Measurements from ENCODE around the gene ZDHHC1.

Gene ZDHHC1

DNA sequence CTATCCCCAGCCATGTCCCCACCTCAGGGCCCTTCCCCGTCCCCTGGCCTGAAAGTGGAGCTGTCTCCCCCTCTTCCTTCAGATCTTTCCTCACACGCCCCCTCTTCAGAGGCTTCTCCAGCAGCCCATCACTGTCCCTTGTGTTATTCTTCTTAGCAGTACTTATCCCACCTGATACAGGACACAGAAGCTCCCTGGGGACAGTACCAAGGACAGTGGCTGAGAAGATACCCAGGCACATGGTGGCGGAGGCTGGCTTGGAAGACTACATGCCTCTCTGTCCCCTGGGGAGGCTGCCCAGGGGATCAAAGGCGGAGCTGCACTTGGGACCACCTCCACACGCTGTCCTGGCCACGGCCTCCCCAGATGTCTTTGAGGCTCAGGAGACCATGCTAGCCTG lies 38.6 kb upstream of the ZDHHC1 start:
- no peak overlapping the region for H3K4me3 ChIP-seq (ENCODE audit: low read length)
- TF ChIP-seq, protein P1, sequence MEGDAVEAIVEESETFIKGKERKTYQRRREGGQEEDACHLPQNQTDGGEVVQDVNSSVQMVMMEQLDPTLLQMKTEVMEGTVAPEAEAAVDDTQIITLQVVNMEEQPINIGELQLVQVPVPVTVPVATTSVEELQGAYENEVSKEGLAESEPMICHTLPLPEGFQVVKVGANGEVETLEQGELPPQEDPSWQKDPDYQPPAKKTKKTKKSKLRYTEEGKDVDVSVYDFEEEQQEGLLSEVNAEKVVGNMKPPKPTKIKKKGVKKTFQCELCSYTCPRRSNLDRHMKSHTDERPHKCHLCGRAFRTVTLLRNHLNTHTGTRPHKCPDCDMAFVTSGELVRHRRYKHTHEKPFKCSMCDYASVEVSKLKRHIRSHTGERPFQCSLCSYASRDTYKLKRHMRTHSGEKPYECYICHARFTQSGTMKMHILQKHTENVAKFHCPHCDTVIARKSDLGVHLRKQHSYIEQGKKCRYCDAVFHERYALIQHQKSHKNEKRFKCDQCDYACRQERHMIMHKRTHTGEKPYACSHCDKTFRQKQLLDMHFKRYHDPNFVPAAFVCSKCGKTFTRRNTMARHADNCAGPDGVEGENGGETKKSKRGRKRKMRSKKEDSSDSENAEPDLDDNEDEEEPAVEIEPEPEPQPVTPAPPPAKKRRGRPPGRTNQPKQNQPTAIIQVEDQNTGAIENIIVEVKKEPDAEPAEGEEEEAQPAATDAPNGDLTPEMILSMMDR (conservative IDR thresholded peaks at IDR 0.05; ENCODE audit: low read length): no peak
- DNase-seq (ENCODE audit: low read depth): no peak

DNA sequence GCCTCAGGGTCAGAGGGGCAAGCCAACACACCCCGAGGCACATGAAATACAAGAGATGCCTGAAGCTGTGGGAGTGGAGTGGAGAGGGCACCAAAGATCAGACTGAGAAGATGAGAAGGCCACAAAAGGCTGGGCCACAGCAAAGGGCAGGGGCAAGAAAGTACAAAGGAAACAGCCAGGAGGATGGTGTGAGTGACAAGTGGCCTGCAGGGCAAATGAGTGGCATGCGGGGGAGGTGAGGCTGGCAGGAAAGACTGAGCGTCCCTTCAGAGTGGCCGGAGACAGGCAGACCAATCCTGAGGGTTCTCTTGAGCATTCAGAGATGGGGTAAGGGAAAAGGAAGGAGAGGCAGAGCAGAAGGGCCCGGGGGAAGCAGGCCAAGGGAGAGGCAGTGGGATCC lies 37.8 kb upstream of the ZDHHC1 start:
- TF ChIP-seq, protein P1 (conservative IDR thresholded peaks at IDR 0.05; ENCODE audit: low read length): no peak

DNA sequence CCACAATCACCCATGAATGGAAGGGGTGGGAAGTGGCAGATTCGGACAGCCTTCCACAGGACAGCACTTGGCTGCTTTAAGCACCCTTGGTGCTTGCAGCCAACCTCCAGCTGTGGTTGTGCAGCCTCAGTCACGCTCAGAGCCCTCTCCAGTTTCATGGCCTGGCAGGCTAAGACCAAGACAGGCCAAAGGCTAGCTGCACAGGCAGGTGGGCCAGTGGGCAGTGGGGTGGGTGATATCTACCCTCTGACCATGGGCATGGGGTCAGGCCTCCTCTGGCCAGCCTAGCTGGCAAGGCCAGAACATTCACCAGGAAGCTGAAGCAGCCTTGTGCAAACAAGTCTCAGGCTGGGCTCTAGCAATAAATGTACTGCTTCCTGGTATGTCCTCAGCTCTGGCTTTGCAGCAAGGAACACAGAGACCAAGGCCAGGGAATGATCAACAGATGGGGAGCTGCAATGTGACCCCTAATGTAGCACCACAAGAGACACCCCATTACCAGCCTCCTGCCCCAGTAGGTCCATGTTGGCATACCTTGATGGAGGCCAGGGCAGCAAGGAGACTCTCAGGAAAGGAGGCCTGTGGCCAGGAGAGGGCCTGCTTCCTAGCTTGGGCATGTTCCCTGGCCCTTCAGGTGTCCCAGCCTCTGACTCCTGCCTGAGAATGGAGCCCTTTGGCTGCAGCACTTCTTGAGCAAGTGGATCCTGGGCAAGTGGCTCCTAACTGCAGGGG lies 35.6 kb upstream of the ZDHHC1 start:
- DNase-seq (ENCODE audit: low read depth): no peak
- TF ChIP-seq, protein P1 (conservative IDR thresholded peaks at IDR 0.05; ENCODE audit: low read length): no peak

More for the DNA sequence above, 37.8 kb upstream of the ZDHHC1 start:
- no peak overlapping the region for H3K4me3 ChIP-seq (ENCODE audit: low read length)
- no peak for DNase-seq (ENCODE audit: low read depth)

DNA sequence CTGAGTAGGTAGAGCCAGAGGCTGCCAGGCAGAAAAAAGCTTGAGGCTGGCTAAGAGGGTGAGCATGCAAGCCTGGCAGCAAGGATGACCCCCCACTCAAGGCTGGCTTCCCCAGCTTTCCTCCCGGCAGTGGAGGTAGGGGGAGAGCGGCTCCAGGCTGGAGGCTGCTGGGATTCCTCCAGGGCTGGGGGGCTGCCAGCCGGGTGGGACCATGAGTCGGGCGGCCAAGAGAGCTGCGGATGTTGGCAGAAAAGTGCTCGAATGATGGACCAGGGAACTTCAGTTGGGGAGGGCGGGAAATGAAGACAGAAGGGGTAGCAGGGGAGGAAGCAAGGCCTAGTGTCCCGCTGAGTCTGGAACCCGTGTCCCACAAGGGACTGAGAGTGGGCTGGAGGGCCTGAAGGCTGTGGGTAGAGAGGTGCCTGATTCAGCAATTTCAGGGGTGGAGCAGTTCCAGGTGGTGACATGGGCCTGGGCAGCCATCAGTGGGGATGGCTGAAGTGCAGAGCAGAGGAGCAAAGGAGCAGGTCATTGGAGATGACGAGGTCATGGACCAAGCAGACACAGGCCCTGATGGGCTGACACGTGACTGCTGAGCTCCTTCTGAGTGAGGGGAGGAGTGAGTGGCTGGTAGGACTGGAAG lies 34.9 kb upstream of the ZDHHC1 start:
- no peak overlapping the region for H3K4me3 ChIP-seq (ENCODE audit: low read length)
- TF ChIP-seq, protein P1 (conservative IDR thresholded peaks at IDR 0.05; ENCODE audit: low read length): no peak
- no peak for DNase-seq (ENCODE audit: low read depth)

More for the DNA sequence above, 35.6 kb upstream of the ZDHHC1 start:
- no peak overlapping the region for H3K4me3 ChIP-seq (ENCODE audit: low read length)

DNA sequence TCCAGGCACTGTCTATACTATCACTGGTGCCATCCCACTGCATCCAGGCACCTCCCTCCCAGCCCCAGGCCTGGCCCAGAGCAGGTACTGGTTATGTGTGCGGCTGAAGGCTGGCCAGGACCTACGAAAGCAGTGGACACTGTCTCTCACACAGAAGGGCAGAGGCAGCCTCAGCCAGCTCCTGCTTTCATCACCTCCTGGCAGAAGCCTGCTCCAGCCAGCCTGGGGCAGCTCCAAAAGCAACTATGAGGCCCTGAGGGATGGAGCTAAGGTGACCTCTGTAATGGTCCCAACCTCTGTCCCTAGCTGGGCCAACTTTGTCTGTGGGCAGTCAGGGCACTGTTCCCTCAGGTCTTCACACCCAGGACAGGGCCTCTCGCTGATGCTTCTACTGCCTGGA lies 33.5 kb upstream of the ZDHHC1 start:
- no peak overlapping the region for H3K4me3 ChIP-seq (ENCODE audit: low read length)
- DNase-seq (ENCODE audit: low read depth): no peak
- TF ChIP-seq, protein P1 (conservative IDR thresholded peaks at IDR 0.05; ENCODE audit: low read length): no peak

DNA sequence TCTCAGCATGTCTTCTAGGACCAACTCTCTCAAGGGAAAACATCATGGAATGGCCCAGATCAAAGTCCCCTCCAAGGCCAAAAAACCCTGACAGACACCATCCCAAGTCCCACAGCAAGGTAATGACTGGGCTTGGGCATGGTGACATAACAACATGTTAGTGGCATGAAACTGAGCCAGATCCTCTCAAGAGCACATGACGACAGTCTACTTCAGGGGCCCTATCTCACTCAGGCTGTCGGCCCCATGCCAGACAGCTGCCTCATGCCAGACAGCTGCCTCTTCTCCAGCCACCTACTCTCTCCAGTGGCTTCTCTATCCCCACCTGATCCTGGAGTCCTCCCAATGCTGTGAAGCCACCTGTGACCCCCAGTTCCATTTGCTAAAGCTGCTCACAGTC lies 33.1 kb upstream of the ZDHHC1 start:
- no peak overlapping the region for H3K4me3 ChIP-seq (ENCODE audit: low read length)
- no peak for DNase-seq (ENCODE audit: low read depth)
- TF ChIP-seq, protein P1 (conservative IDR thresholded peaks at IDR 0.05; ENCODE audit: low read length): no peak

DNA sequence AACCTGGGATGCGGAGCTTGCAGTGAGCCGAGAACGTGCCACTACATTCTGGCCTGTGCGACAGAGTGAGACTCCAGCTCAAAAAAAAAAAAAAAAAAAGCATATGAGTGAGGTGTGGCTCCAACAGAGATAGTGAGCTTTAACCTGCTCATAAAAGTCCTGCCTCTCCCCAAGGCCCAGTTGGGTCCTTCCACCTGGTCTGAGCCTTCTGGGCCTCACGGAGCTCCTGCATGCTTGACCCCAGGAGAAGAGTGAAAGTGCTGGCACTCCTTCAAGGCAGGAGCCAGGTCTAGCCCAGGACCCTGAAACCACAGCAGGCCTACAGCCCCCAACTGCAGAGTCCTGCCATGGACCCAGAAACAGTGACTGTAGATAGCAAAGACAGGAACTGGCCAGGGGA lies 32.3 kb upstream of the ZDHHC1 start:
- H3K4me3 ChIP-seq (ENCODE audit: low read length): no peak overlapping the region
- no peak for DNase-seq (ENCODE audit: low read depth)
- TF ChIP-seq, protein P1 (conservative IDR thresholded peaks at IDR 0.05; ENCODE audit: low read length): no peak
